ENCODE data around the gene DCUN1D2.
"Not testable (repeated sequence)": the region's sequence is repeated elsewhere in the genome, so short reads cannot be mapped to it uniquely, and the experiment has no call there.

Gene DCUN1D2

DNA sequence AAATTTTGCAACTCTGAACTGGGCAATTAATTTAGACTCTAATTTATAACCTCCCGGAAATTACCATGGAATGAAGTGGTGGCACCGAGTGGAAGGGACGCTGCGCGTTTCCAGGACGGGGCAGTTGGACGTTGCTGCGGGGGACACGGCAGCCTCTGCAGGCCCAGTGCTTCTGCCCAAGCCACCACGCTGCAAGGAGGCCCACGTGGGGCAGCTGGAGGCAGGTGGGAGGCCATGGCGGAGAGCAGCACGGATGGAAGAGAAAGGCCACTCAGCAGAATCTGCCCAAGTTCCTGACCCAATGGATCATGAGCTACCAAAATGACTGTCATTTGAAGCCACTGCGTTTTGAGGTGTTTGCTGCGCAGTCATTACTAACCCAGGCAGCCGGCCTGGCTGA lies 26.0 kb downstream of the DCUN1D2 start:
- no peak for DNase-seq

DNA sequence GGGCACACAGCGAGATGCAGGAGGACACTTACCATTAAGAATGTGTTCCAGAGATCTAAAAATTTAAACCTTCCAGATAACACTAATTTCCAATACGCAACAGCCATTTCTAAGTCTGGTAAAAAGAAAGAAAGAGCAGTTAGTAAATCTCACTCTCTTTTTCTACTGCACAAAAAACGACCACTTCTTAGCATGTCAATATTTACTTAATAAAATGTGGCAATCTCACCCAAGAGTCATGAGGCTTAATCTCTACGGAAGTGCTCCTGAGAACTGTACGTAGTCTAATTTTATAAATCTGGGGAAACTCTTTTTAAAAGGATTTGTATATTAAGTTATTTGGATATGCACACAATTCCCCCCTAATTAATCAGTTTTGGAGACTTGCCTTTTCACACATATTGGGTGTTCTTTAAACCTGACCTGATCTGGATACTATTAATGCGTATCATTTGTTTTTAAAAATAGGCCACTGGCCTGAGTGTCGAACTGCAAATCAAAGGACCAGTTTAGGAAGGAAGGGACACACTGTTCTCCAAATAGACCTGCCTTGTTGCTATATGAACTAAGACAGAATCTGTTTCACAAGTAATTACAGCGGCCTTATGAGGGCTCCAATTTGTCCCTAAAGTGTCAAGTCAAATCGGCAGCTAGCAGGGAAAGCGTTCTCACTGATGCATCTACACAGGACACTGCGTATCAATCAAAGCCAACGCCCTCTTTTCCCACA lies 29.3 kb downstream of the DCUN1D2 start:
- no peak for DNase-seq

DNA sequence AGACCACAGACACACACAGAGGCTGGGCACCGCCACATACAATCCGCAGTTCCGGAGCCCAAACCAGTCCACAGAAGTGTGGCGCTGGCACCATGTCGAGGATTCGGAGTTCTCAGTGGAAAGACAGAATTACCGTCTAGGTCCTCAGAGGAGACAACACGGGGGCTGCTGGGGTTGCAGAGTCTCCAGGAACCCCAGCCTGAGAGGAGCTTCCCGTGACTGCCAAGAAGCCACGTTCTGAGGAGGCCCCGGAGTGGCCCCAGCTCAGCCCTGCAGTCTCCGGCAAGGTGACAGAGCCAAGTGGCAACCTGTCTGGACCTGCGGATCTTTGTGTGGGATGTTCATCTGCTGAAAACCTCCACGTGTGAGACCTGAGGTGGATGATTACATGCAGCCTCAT lies 29.9 kb downstream of the DCUN1D2 start:
- DNase-seq: no peak

DNA sequence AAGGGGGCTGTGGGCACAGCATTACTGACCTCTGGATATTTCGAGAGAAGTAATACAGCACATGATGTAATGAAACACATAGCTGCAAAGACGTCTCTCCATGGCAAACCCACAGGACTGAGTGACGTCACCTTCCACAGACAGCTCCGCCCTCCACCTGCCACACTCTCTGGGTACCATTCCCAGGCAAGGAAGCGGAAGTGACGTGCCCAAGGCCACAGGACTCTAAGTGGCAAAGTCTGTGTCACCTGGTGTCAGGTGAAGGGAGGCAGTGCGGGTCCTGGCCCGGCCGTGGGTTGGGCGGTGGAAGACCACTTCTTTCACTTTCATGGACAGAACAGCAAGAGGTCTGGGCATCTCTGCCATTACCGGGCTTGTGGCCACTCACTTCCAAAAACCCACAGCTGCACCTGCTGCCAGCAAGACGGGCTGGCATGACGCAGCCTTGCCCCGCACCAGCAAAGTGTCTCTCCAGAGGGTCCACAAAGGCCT lies 30.4 kb downstream of the DCUN1D2 start:
- no peak for DNase-seq

DNA sequence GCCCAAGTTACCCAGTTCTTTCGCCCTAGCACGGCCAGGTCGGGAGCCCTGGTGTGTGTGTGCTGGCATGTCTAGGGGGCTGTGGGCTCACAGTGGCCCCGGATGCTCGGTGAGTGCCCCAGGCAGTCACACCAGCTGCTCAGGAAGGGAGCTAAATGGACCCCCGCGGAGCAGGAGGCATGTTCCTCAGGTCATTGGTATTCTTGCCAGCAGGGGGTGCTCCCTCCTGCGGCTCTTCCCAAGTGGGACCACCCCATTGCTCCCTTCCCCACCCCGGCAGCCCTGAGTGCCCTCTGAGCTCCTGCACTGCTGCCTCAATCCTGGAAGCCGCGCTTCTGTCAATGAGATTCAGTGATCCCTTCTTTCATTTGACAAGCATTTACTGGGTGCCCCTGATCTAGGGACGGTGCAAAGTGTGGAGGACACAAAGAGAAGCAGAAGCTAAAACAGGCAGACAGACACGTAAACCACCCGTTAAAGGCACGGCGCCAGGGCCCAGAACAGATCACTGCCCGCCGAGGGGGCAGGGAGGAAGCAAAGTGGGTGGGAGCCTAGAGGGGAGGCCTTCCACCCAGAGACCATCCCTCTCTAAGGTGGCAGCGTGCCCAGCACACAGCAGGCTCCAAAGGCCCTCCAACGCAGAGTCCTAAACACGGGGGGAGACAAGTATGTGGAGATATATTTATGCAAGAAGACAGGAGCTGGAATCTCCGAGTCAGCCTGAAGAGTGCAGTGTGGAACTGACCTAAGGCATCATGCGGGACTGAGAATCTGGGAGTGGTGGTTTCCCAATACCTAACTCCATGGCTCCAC lies 32.1 kb downstream of the DCUN1D2 start:
- DNase-seq: no peak

DNA sequence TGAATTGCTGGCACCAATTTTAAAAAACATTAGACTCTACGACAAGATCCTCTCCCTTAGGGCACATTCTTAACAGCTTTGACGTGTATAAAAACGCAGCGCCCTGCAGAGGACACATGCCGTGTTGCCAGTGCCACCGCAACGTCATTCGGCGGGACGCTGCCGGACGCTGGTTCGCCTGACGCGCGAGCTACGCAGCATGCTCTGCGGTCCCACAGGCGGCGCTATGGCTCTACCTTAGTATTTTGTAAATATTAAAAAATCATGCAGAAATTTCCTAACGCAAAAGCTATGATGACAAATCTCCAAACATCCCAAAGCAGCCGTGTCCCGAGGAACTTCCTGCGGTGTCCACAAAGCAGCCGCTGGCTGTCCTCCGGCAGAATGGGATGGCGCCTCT lies 33.0 kb downstream of the DCUN1D2 start:
- DNase-seq: no peak

DNA sequence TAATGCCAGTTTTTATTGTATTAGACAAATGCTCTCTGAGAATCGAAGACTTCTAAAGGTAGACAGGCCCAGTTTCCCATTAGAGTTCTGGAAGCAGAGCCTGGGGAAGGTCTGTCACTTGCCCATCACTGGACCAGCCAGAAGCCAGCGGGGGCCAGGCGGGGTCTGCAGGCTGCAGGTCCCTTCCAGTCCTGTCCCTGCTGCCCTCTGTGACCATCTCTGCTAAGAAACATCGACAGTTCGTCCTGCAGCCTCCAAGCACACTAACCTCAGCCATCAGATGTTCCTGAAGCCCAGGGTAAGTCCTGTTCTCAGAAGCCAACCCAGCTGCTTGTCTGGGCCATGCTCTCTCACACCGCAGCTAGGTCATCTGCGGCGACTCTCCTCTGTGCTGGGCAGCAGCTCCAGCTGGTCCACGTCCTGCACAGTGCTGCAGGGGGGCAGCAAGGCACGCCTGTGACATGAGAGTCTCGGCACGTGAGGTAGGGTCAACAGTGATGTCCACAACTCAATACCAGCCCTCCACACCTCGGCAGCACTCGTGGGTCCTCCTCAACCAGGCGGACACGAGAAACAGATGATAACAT lies 34.3 kb downstream of the DCUN1D2 start:
- no peak for DNase-seq

DNA sequence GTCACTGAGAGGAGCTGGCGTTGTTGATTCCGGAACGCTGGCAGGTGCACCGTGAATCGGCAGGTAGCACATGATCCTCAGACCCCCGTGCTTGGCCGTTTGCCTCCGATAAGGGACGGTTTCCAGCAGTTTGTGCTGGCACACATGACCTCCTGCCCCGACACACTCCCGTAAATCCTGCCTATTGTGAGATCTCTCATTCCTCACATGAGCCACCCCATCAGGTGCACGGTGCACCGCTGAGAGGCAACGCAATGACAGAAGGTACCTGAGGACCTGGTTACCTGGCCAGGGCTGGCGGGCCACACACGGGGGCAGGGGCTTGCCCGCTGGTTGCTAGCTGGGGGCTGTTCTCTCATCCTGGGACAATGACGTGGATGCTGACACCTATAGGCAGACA lies 35.1 kb downstream of the DCUN1D2 start:
- DNase-seq: peak; percentile 41 to 68

DNA sequence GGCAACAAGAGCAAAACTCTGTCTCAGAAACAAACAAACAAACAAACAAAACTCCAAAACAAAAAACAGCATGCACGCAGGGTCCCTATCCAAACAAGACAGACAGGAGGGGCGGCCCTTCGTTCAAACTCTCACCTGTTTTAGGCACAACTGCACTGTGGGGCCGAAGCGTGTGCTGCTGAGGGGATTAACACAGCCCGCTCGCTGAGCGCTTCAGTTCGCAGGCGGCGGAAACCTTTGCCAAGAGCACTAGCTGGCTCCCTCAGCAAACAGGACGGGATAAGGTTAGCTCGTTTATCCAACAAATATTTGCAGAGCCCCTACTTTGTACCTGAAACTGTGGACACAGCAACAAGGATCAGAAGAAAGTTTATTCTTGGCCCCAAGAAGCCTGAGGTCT lies 35.6 kb downstream of the DCUN1D2 start:
- peak in 1 of 2 experiments; percentile 57 for DNase-seq

DNA sequence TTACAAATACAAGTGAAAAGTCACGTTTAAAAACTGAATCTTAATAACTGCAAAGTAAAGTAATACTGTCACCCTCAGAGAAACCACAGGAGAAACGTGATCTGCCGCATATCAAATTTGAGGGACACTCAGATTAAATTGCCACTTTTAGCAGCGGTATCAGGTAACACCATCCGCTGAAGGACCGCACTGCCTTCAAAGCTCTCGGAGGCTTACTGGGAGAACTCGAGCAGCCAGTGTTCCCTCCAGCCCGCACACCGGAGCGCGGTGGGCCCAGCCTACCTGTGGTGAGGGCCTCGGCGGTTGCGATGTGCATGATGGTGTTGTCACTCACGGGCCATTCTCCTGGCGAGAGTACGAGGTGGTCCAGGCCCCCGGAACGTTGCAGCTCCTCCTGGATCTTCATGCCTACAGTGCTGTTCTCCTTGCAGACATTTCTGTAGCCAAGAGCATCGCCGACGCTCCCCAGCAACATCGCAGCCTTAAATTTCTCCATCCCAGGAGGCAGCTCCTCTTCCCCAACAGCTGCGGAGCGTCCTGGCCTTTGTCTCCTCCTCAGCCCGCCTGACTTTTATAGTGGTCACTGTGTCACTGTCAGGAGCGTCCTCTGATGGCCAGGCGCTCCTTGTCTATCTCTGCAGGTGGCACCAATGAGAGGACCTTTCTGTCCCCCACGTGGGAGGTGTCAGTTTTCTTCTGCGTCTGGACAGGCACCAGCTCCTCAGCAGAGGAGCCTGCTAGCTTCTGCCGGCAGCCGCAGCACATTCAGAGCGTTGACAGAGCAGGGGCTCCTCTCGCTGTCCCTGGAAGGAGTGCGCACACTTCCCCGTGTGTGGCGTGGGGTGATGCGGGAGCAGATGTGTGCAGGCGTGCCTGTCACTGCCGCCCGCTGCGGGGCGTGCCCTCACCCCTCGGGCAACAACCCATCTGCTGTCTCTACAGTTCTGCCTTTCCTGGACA lies 37.3 kb downstream of the DCUN1D2 start, which contains the start of gene ADPRHL1:
ADPRHL1 (minus strand) TSS at position 547 of the 960 bp plus-strand sequence; CDS start at position 496, 51 bp downstream.
- no peak for DNase-seq

DNA sequence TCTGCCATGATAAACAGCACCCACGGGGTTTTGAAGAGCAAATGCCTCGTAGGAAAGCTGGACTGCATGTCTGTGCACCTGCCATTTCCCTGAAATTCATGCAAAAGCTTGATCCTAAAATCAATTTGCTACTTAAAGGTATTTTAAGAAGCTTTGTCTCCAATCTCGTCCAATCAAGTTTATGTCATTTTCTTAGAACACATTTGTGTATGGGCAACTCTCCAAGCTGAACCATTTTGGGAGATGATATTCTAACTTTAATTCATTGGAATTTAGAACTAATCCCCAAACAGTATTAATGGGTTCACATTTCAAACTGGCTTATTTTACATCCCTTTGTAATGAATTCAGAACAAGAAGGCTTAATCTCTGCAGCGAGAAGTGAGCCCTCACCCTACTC lies 38.0 kb downstream of the DCUN1D2 start:
- DNase-seq: no peak

DNA sequence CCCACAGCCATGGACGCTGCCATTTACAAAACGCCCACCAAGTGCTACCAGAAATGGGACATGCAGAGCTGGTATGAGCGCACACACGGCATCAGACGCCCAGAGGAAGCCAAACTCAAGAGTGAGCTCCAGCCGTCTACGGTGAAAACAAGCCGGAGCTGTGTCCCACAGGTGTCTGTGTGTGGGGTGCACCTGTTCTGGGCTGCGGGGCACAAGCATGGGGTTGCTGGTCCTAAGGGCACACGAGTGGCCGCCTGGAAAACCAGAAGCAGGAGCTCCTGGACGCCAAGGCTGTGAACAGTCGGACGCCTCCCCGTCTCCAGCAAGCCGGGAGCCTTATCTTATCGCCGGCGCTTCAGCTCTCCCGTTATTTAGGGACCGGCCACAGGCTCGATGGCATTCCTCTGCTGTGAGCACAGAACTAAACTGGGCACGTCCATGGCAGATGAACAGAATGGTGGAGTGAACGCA lies 38.5 kb downstream of the DCUN1D2 start:
- no peak for DNase-seq

DNA sequence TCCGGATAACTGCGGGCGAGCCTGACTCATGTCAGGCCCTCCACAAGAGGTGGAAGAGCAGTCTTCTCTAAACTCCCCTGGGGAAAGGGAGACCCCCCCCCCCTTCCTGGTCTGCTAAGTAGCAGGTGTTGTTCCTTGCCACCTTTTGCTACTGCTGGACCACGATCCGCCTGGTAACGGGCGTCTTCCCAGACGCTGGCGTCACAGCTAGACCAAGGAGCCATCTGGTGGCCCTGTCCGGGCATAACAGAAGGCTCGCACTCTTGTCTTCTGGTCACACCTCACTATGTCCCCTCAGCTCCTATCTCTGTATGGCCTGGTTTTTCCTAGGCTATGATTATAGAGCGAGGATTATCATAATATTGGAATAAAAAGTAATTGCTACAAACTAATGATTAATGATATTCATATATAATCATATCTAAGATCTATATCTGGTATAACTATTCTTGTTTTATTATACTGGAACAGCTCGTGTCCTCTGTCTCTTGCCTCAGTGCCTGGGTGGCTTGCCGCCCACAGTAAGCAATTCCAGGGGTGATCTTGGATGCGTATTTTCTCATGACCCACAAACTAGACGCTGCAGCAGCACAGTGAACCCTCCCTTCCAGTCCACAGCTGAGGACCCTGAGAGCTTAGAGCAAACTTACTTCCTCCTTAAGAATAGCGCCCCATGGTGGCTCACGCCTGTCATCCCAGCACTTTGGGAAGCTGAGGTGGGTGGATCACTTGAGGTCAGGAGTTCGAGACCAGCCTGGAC lies 39.5 kb downstream of the DCUN1D2 start:
- DNase-seq: peak in 1 of 2 experiments; percentile 30

DNA sequence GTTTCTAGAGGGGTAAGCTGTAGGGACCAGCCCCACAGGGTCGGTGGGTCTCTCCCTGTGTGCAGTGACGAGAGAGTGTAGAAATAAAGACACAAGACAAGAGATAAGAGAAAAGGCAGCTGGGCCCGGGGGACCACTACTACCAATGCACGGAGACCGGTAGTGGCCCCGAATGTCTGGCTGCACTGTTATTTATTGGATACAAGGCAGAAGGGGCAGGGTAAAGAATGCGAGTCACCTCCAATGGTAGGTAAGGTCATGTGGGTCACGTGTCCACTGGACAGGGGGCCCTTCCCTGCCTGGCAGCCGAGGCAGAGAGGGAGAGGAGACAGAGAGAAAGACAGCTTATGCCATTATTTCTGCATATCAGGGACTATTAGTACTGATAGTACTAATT lies 40.2 kb downstream of the DCUN1D2 start:
- DNase-seq: not testable (repeated sequence)

DNA sequence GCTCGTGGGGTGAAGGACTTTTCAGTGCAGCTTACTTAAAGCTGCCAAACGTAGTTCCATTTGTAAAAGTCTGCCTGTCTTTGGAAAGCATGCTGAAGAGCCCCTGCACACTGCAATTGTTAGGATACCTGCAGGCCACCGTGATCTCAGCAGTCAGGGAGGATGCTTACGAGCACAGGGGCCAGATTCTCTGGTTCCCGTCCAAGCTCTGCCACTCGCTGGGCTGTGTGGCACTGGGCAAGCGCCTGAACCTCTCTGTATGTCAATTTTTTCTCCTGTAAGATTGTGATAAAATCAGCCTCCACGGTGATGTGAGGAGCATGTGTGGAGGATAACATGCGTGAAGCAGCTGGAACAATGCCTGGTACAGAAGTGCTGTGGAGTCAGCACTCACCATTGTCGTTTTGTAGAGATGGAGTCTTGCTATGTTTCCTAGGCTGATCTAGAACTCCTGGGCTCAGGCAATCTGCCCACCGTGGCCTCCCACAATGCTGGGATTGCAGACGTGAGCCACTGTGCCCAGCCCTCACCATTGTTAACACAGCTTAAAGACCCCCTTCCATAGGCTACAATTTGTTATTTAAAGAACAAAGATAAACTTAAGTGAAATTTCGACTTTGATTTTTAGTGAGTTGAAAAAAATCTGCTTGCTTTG lies 40.7 kb downstream of the DCUN1D2 start:
- no peak for DNase-seq

DNA sequence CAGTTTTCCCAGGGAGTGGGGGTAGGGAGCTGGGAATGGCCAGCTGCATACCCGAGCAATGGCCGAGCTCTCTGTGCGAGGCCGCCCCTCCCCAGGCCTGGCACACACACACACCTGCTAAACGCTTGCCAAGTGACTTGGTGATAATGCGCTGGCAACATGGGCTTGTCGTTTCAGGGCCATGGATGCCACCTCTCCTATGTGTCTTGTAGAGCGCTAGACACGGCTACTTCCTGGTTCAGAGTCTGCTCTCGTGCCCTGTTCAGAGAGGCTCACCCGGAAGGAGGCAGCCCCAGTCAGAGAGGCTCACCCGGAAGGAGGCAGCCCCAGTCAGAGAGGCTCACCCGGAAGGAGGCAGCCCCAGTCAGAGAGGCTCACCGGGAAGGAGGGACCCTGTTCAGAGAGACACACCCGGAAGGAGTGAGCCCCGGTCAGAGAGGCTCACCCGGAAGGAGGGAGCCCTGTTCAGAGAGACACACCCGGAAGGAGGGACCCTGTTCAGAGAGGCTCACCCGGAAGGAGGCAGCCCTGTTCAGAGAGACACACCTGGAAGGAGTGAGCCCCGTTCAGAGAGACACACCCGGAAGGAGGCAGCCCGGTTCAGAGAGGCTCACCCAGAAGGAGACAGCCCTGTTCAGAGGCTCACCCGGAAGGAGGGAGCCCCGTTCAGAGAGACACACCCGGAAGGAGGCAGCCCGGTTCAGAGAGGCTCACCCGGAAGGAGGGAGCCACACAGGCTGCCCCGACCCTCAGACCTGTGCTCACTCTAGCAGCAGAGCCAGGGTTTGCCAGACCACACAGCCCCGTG lies 41.4 kb downstream of the DCUN1D2 start:
- DNase-seq: peak; percentile 90 to 95

DNA sequence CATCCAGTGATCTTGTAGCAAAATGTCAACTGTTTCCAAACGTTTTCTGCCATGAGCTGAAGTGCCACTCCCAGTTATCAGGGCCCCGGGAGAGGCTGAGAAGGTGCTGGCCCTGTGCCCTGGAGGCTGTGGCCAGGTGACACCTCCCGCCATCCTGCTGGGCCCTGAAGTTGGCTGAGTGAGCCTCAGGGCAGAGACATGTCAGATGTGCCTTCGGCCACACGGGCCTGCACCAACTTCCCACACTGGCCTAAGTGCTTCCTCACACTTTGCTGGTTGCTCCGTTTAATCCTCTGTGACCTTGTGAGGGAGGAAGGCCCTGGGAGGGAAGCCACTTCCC lies 42.0 kb downstream of the DCUN1D2 start:
- no peak for DNase-seq

DNA sequence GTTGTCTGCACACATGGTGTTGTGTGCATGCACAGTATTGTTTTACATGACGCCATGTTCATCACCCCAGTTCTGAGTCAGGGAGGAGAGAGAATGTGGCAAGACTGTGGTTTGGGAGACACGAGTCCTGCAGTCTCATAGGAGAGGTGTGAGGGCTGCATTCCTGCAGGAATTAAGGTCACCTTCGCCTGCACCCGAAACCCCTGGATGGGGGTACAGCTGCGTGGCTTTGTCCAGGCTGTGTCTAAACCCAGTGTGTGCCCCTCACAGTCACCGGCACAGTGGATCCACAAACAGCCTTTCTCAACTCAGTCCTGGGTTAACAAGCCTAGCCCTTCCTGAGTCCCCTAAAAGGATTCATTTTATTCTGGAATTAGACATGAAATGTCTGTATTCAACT lies 42.9 kb downstream of the DCUN1D2 start:
- no peak for DNase-seq

DNA sequence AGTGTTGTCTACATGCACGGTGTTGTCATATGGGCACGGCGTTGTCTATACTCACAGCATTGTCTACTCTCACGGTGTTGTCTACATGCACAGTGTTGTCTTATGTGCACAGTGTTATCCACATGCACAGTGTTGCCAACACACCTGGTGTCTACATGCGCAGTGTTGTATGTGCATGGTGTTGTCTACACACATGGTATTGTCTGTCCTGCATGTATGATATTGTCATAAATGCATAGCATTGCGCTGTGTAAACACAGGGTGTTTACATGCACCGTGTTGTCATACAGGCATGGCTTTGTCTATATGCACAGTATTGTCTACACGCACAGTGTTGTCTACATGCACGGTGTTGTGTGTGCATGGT lies 44.0 kb downstream of the DCUN1D2 start:
- DNase-seq: no peak

DNA sequence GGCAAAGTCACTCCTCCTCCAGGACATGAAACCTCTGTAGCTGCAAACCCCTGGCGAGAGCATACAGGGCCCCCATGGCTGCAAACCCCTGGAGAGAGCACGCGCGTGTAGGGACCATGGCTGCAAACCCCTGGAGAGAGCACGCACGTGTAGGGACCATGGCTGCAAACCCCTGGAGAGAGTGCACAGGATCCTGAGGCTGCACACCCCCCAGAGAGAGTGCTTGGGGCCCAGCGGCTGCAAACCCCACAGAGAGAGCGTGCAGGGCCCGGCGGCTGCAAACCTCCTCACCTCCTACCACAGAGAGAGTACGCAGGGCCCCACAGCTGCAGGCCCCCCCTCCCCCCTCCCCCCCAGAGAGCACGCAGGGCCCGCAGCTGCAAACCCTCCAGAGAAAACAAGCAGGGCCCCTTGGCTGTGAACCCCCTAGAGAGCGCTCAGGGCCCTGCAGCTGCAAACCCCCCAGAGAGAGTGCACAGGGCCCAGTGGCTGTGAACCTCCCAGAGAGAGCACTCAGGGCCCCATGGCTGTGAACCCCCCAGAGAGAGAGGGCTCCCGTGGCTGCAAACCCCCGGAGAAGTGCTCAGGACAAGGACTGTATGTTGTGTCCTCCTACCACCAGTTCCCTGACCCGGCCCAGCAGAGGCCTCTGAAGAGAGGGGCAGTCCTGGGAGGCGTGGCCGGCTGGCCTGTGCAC lies 44.6 kb downstream of the DCUN1D2 start:
- DNase-seq: no peak

Measured in NCI-H2081 (cell line).